HG03060 (cell line): ENCODE results near the gene PCLO.
"Not testable (repeated sequence)": the region's sequence is repeated elsewhere in the genome, so short reads cannot be mapped to it uniquely, and the experiment has no call there.

Experiments used
- ATAC-seq: cut with Tn5 transposase; IDR thresholded peaks from one replicate; pipeline ENCODE4 v1.9.1; 2021; ENCODE audit warnings: low read depth, moderate number of reproducible peaks; ENCODE audit not compliant: unreplicated experiment

The PCLO gene

DNA sequence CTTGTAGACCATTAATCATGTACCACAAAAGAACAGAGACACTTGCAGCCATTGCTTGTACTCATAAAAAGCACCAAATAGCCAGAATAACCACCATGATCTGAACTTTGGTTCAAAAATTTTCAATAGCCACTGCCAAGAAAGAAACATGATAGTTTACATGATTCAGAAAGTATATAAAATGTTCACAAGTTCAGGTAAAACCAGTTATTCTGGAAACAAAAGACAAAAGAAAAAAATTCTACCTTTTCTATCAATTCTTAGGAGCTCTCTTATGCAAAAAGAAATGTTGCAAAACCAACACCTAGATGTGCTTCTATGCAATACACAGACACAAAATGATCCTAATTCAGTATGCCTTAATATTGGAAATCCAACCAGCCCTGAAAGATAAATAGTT, 108.7 kb downstream of the PCLO start:
- ATAC-seq = no peak

DNA sequence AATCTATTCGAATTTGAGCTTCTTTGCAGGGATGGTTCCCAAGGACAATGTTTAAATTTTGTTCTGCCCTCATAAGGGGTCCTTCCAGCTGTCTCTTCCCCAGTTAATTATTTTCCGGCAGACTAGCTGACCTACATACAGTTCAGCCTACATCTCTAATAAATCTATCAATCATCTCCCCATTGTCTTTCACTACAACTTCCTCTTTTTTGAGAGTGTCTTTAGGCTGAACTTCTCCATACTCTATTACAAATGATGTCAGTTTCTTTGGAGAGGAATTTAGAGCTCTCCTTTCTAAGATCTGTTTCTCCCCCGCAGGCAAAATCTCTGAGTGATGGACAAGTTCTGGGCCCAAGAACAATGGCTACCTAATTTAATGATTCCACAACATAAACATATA, 122.2 kb downstream of the PCLO start:
- no peak for ATAC-seq

DNA sequence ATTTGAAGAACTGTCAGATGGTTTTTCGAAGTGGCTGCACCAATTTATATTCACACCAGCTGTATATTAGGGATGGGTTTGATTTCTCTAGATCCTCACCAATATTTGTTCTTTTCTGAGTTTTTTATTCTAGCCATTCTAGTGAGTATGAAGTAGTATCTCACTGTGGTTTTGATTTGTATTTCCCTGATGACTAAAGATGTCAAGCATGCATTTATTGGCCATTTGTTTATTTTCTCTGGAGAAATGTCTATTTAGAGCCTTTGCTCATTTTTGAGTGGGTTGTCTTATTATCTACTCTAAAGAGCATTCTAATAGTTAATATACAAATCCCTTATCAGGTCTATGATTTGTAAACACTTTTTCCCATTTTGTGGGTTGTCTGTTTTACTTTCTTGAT, 123.9 kb downstream of the PCLO start:
- no peak for ATAC-seq

DNA sequence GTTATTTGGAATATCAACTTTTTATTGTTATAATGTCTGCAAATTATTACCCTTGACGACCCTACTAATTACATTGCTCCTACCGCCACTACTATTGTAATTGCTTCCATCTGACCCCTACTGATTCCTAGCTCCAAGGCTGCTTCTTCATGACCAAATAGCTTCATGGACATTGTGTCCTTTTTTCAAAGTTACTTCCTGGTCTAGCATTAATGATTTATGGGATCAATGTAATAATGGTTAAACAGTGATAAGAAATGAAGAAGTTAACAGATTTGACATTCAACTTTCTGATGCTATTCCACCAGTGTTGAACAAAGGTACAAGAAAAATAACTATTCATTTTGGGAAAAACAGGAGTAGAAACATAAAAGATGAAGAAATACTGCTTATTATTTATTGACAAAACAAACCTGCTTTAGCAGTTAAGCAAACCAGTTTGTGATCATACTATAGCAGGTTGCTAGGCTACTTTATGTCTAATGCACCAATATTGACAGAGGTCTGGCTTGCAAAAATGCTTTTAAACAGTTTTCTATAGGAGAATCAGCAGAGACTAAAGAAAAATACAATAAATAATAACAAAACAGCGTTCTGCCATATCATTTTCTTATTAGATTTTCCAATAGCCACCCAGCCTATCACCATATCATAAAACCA, 125.8 kb downstream of the PCLO start:
- no peak for ATAC-seq

DNA sequence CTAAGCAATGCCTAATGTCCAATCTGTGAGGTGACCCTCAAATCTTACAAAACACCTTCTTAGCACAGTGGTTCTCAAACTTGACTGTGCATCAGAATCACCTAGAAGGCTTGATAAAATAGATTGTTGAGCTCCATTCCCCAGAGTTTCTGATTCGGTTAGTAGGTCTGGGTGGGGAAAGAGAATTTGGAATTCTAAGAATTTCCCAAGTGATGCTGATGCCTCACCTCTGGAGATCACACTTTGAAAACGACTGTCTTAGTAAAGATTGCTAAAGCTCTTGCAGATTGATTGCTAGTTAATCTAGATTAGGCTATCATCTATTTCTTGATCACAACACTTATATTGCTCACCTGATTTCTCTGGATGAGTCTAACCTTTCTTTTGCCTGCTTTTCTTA, 126.6 kb downstream of the PCLO start:
- ATAC-seq = no peak

DNA sequence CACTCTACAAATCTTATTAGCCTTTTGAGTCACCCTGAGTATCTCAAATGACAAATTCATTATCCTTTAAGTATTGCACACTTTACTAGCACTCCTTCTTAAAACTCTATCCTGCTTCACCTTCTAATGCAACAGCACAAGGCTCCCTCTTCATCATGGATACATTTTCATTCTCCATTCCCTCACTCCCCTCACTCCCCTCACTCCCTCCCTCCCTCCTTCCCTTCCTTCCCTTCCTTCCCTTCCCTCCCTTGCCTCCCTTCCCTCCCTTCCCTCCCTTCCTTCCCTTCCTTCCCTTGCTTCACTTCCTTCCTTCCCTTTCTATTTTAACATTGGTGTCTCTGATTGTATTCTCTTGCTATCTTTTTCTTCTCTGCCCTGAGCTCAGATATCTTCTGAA, 130.5 kb downstream of the PCLO start:
- ATAC-seq = no peak

DNA sequence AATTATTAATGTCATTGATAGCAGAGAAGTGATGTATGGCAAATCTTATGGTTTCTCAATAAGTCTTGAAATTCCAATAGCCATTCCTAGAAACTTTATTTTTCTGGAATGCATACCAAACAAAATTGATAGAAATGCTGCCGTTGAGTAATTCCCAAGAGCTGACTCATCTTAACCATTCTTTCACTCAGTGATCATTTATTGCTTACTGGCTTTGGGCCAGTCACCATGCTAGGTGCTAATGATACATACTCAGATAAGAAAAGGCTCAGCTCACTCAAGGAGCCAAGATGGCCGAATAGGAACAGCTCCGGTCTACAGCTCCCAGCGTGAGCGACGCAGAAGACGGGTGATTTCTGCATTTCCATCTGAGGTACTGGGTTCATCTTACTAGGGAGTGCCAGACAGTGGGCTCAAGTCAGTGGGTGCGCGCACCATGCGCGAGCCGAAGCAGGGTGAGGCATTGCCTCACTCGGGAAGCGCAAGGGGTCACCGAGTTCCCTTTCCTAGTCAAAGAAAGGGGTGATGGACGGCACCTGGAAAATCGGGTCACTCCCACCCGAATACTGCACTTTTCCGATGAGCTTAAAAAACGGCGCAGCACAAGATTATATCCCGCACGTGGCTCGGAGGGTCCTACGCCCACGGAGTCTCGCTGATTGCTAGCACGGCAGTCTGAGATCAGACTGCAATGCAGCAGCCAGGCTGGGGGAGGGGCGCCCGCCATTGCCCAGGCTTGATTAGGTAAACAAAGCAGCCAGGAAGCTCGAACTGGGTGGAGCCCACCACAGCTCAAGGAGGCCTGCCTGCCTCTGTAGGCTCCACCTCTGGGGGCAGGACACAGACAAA, 138.6 kb downstream of the PCLO start:
- not testable (repeated sequence) for ATAC-seq

DNA sequence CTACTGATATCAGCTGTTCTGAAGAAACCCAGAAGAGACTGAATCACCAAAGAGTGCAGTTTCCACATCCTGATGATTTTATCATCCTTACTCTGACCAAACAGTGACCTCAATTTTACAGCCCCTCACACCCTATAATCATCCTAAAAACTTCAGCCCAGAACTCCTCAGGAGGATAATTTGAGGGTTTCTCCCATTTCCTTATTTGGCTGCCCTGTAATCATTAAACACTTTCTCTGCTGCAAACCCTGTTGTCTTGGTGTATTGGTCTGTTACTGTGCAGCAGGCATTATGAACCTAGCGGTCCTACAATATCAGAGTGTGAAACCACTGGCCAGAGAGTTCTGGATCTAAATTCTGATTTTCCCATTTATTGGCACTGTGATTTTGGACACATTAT, 141.7 kb downstream of the PCLO start:
- no peak for ATAC-seq

DNA sequence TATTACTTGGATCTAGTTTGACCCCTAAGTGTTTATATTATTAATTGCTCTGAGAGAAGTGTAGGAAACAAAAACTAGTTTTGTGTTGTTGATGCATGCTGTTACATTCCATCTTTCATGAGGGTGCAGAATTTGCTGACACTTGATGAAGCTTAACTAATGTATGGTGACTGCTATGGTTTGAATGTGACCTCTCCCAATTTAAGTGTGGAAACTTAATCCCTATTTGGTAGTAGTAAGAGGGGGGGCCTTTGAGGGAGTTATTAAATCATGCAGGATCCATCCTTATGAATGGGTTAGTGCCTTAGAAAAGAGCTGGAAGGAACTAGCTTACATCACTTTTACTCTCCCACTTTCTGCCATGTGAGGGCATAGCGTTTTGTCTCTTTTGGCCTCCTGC, 142.5 kb downstream of the PCLO start:
- no peak for ATAC-seq

DNA sequence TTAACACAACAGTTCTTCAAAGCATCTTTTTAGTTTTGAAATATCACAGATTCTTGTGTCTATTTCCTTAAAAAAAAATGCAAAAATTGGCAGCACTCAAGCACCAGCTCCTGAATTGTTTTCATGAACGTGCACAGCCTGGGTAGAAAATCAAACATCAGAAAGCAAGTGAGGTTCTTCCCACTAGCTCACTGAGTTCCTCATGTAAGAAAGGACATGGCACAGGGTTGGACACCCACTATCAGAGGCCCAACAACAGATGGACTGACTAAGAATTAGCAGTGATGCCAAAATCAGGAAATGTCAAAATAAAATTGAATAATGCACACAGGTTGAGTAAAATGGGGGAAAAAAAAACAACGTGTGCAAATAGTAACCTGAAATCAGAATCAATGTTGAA, 146.8 kb downstream of the PCLO start:
- ATAC-seq = no peak

DNA sequence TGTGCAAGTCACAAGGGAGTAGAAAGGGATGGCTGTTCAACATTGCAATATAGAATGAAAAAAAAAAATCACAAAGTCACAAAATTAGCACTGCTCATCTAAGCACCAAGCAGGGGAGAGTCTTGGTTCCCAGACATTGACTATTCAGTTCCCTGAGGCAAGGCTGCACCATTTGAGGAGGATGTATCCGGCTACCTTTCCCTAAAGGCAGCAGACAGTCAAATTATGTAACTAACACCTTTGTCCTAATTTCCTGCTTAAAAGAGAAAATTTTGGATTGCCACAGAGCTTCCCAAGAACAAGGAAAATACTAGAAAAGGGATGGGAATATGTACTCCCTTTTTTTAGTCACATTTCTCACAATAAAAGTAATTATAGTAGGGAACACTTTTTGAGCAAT, 148.1 kb downstream of the PCLO start:
- ATAC-seq = no peak

DNA sequence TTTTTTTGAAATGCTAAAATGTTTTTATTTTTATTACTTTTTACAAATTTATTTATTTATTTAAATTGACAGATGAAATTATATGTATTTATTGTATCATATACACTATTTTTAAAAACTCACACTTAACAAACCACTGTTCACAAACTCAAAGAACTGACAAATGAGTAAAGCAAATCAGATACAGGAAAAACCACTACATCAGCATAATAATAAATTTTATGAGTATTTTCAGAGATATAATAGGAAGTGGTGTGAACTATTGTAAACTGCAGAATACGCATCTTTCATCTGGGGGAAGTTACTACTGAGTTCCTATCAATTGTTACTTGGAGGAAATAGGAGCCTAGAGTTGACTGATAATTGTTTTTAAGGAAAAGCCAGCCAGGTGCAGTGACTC, 150.7 kb downstream of the PCLO start:
- ATAC-seq = no peak

DNA sequence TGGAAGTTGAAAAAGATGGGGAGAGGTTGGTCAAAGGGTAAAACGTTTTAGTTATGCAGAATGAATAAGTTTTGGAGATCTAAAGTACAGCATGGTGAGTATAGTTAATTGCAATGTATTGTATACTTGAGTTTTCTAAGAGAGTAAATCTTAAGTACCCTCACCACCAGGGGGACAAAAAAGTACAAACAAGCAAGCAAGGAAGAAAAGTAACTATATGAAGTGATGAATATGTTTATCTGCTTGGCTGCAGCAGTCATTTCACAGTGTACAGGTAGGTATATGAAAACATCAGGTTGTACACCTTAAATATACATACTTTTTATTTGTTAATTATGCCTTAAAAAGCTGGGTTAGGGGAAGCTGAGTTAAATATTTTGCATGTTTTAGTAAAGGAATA, 157.3 kb downstream of the PCLO start:
- no peak for ATAC-seq

DNA sequence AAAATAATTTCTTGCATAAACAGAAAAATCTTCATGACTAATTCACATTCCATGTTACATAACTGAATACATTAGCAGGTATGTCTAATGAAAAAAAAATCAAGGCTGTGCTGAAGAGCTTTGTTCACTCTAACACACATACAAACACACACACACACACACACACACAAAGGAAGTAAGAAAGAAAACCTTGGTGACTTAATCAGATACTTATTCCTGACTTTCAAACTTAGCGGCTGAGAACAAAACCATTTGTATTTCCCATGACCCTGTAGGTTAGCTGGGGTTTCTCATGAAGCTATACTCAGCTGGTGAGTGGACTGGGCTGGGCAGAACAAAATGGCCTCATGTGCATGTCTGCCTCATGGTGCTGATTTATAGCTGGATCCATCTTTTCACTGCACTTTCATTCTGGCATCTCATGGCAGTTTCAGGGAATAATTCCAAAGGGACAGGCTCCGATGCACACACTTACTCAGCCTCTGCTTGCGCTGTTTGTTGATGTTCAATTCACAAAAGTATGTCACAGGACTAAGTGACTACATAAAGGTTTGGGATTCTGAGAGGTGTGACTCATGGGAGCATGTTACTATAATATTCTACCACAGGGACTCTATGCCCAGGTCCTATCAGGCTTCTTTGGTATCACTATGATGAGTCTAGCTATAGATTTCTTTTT, 161.2 kb downstream of the PCLO start:
- no peak for ATAC-seq

DNA sequence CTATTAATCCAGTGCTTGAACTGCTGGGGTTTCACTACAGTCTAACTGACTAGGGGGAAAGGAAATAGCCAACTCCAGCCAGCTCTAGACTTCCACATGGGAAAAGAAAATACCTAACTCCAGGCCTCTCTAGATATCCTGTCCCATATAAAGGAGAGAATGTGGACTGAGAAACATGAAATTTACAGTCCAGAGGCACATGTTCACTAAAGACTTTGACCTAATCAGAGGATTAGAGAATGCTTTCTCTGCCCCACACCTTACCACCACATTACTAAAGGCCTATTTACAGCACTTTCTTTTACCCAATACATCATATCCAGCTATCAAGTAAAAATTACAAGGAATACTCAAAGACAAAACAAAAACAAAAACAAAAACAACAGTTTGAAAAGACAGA, 164.2 kb downstream of the PCLO start:
- ATAC-seq = no peak

DNA sequence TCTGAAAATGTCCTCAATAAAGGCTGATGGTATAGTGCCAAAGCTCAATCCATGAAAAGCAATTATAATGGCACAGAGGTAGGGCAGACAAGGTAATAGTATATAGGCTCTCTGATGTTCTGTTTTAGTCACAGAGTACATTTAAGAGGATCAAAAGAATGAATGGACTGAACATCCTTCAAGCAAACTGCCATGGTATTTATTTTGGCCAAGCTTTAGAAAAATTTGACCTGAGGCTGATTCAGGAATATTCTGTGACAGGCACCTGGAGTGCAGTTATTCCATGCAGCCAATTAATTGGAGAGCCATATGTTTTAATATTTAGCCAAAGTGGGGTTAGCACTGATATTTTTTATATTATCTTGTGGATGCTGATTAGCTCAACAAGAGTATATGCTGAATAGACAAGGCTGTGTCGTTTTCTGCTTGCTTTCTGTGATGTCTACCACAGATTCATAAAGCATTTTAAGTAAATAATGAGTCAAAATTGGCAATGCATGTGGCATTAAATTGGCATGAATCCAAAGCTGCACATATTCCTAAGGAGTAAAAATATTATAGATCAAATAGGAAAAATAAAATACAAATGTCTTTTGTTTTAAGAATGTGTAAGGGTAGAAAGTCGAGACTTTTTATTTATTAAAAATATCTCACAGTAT, 177.4 kb downstream of the PCLO start:
- ATAC-seq = no peak

DNA sequence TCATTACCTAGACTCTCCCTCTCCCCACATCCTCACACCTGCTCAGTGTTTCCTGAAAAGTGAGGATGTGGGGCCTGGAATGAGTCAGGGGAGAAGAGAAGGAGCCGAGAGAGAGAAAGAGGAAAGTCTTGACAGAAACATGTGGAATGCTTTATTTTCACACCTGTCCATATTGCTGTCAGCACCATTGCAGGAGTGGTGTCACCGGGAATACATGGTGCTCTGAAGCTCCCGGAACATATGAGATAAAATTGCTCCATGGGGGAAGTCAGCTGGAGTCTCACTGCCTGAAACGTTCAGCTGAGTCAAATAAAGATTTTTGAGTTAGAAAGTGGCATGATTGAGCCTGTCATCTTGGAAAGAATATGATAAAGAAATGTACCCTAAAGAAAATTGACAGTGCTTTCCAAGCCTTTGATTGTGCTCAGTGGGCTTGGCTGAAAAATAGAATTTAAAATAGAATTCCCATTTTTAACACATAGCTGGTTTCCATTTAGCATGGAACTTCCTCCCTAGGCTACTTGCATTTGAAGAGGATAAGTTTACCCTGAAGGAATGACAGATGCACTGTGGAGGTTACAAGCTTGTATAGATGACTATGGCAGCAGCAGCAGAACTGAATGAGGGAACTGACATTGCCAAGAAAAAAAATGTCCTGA, 182.4 kb downstream of the PCLO start:
- ATAC-seq = no peak

DNA sequence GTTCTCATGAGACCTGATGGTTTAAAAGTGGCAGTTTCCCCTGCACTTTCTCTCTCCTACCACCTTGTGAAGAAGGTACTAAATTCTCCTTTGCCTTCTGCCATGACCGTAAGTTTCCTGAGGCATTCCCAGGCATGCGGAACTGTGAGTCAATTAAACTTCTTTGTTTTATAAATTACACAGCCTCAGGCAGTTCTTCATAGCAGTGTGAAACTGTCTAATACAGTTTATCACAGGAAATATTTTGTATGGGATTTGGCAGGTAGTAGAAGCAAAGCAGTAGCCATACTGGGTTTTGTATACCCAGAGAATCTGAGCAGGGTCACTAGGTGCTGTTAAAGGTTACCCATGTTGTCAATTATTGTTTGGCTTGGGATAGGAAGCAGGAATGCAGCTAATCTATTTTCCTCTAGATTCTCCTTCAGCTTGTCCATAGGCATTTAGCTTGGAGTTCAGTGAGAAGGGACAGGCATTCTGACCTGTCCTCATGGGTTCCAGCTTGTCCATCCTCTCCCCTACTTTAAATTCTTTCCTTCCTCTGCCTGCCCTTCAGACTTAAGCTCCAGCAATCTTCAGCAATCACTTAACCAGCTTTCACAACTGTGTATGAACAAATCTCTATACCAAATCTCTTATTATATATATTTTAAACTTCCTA, 186.7 kb downstream of the PCLO start:
- no peak for ATAC-seq

DNA sequence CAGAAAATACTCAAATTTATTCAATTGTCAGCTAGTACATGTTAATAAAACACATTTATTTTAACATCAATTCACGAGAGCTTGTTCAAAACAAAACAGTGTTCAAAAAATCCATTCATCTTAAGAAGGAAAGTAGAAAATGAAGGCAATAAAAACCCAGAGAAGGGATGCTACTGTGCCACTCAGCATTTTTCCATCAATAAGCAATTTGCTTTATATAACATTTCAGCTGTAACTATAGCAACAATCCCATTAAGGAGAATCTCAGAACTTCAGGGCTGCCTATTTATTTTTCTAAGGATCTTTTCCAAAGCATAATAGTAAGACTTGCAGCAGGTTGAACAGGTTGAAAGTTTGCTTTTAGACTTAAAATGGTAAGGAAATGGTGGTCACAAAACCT, 190.5 kb downstream of the PCLO start:
- ATAC-seq = no peak
